VCaP (cell line): ENCODE measurements around the gene TICAM1.

Source experiments
- H3K27ac ChIP-seq: fragments of 450-650 bp; 2 replicates; pipeline ENCODE4 v1.5.1; 2017
- CTCF ChIP-seq: fragments of 450-650 bp; conservative IDR thresholded peaks from 2 replicates; pipeline ENCODE4 v1.5.1; 2017; ENCODE audit warnings: mild to moderate bottlenecking, moderate library complexity

Gene TICAM1

GRCh38 chr19:4776436-4777211 lies 54.9 kb downstream of the TICAM1 start:
- no peak for TF ChIP-seq CTCF
- H3K27ac ChIP-seq = no peak overlapping the region

GRCh38 chr19:4775627-4776152 lies 55.8 kb downstream of the TICAM1 start:
- no peak overlapping the region for H3K27ac ChIP-seq
- no peak for TF ChIP-seq CTCF

- no peak for TF ChIP-seq CTCF
- H3K27ac ChIP-seq = no peak overlapping the region
Observed at GRCh38 chr19:4774136-4774535, 57.4 kb downstream of the TICAM1 start.

- no peak for TF ChIP-seq CTCF
- H3K27ac ChIP-seq = no peak overlapping the region
Observed at GRCh38 chr19:4773047-4773640, 58.4 kb downstream of the TICAM1 start.

- TF ChIP-seq CTCF = no peak
- H3K27ac ChIP-seq = no peak overlapping the region
Observed at GRCh38 chr19:4772566-4772965, 58.9 kb downstream of the TICAM1 start.

GRCh38 chr19:4768934-4769777 lies 62.4 kb downstream of the TICAM1 start:
- TF ChIP-seq CTCF = no peak
- no peak overlapping the region for H3K27ac ChIP-seq
